Omental fat pad (tissue), 4 donors: Measurements from ENCODE around the gene LRP2. TPM values are rescaled to one million over a fixed set of nuclear protein-coding genes. Genes with fewer than 3 reads are reported as not detected.
A peak's percentile ranks its signal among the peaks of the same experiment; 100 is the strongest.
"Not testable (repeated sequence)": the region's sequence is repeated elsewhere in the genome, so short reads cannot be mapped to it uniquely, and the experiment has no call there.

Experiments
- ATAC-seq: fragments of 150-250 bp; one replicate; pipeline ENCODE4 v1.9.1; 2016; ENCODE audit warnings: mild to moderate bottlenecking, moderate library complexity; ENCODE audit not compliant: low FRiP score
- DNase-seq: peaks from one replicate; pipeline ENCODE4 v3.0.0-alpha.2; 2019; ENCODE audit warnings: low spot score
- total RNA-seq, 4 donors: library from RNA; depleted of rRNA; stranded (reverse); fragments of >200 nt; gene quantifications; one replicate each; pipeline ENCODE4 v1.1.0, GENCODE V29; 2016
- TF ChIP-seq, protein P1 (sequence below), 3 donors: fragments of 450-650 bp; IDR thresholded peaks; one replicate each; pipeline ENCODE4 v1.5.1; 2016 to 2017; ENCODE audit warnings: antibody characterized with exemption in 3 of 3, mild to moderate bottlenecking in 3 of 3, moderate library complexity in 2 of 3

Gene LRP2
- 10 to 100 TPM in 3 of 4 donors, not detected in 1; 12.2 to 58.3 (median 14.1) TPM for total RNA-seq

DNA sequence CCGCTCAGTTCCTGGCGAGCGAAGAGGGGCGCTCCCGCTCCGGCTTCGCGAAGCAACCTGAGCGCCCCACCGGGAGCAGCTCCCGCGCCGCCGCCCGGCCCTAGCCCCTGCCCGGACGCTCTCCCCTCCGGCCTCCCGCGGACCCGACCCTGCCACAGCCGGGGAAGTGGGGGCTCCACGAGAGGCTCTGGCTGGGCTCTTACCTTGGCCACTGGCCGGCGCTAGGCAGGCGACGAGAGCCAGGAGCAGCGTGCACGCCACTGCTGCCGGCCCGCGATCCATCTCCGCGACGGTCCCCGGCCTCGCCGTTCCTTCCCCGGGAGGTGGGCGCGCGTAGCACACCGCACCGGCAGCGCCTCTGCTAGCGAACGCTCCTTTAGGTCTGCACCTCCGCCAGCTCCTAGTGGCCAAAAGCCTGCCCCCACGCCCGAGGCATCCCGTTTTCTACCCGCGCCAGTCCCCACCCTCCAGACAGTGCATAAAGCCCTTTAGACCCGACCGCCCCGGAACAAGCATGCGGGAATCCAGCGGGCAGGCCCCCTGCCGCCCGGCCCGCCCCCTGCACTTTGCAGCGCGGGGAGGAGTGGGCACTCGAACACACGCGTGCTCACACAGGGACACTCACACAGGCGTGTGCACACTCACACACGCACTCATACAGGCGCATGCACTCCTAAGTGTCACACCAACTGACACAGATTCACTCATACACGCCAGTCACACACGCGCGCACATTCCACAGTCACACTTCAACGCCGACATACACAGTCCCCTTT is at the start of gene LRP2:
Gene LRP2, minus strand, starts transcription at position 417 of the 776 bp plus-strand sequence. Its CDS starts 135 bp downstream, at position 282.
- DNase-seq (no peak), ATAC-seq (peak; percentile 20)

GRCh38 chr2:169406891-169407290 is 44.6 kb upstream of the LRP2 start:
- no peak for DNase-seq
- TF ChIP-seq, protein P1, sequence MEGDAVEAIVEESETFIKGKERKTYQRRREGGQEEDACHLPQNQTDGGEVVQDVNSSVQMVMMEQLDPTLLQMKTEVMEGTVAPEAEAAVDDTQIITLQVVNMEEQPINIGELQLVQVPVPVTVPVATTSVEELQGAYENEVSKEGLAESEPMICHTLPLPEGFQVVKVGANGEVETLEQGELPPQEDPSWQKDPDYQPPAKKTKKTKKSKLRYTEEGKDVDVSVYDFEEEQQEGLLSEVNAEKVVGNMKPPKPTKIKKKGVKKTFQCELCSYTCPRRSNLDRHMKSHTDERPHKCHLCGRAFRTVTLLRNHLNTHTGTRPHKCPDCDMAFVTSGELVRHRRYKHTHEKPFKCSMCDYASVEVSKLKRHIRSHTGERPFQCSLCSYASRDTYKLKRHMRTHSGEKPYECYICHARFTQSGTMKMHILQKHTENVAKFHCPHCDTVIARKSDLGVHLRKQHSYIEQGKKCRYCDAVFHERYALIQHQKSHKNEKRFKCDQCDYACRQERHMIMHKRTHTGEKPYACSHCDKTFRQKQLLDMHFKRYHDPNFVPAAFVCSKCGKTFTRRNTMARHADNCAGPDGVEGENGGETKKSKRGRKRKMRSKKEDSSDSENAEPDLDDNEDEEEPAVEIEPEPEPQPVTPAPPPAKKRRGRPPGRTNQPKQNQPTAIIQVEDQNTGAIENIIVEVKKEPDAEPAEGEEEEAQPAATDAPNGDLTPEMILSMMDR (IDR thresholded peaks at IDR 0.05), result no peak
- no peak for ATAC-seq

More for the DNA sequence above, at the start of gene LRP2:
- TF ChIP-seq, protein P1 (IDR thresholded peaks at IDR 0.05), result no peak

DNA sequence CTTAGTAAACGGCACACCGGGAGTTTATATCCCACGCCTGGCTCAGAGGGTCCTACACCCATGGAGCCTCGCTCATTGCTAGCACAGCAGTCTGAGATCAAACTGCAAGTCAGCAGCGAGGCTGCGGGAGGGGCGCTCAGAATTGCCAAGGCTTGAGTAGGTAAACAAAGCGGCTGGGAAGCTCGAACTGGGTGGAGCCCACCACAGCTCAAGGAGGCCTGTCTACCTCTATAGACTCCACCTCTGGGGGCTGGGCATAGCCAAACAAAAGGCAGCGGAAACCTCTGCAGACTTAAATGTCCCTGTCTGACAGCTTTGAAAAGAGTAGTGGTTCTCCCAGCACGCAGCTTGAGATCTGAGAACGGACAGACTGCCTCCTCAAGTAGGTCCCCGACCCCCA is 37.2 kb upstream of the LRP2 start:
- ATAC-seq, DNase-seq: not testable (repeated sequence)

DNA sequence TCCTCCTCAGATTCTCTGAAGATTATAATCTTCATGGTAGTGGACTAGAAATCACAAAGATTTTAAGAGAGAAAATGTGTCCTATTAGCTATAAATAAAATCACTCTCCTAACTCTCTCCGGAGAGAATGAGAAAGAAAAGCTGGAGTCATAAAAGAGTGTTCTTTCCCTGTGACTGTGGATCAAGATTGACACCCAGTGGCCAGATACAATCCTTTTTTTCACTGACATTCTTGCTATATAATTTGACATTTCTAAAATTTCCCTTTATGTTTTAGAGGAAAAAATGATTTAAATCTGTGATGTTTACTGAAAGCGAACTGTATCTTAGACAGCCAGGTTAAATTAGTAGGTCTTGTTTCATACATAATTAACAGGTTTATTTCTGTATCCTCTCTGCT is 35.4 kb upstream of the LRP2 start:
- TF ChIP-seq, protein P1 (IDR thresholded peaks at IDR 0.05), result no peak
- ATAC-seq (no peak), DNase-seq (no peak)

DNA sequence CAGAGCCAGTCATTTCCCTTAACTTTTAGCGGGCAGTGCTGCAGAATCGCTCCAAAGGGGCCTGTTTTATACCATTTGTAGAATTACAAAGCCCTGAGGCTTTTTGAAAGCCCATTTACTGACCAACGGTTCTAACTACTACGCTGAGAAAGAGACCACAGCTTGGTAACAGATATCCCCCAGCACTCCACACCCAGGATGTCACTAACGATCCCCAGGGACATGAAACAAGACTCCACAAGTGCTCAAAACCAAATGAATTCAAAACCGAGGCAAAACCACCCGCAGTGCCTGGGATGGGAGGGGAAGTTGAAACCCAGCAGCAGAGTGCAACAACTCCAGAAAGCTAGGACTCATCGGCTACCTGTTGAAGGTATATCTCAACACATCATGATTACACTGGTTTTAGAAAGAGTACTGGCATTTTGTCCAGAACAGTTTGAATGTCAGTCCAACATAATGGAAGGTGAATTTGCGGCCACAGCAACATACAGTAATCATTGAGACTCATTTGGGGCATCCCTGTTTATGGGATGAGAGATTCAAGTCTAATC is 33.6 kb upstream of the LRP2 start:
- DNase-seq, result no peak
- ATAC-seq, result no peak
- TF ChIP-seq, protein P1 (IDR thresholded peaks at IDR 0.05), result no peak

GRCh38 chr2:169393068-169393590 is 30.8 kb upstream of the LRP2 start:
- no peak for DNase-seq
- TF ChIP-seq, protein P1 (IDR thresholded peaks at IDR 0.05), result no peak
- peak; percentile 49 for ATAC-seq

GRCh38 chr2:169391236-169391635 is 28.9 kb upstream of the LRP2 start:
- ATAC-seq (no peak), DNase-seq (no peak)
- TF ChIP-seq, protein P1 (IDR thresholded peaks at IDR 0.05), result no peak
